Skeletal muscle satellite cell (primary cell): ENCODE measurements around the gene USP17L24. TPM values are rescaled to one million over a fixed set of nuclear protein-coding genes. Genes with fewer than 3 reads are reported as not detected.
"Not testable (repeated sequence)": the region's sequence is repeated elsewhere in the genome, so short reads cannot be mapped to it uniquely, and the experiment has no call there.

Experiments used
- H3K27me3 ChIP-seq: 2 replicates; pipeline ENCODE4 v1.7.0; 2013; ENCODE audit warnings: low read length; ENCODE audit not compliant: control insufficient read depth, insufficient read depth
- H3K36me3 ChIP-seq: 2 replicates; pipeline ENCODE4 v1.7.0; 2013; ENCODE audit warnings: mild to moderate bottlenecking, control low read depth, low read length; ENCODE audit not compliant: insufficient read depth
- H3K4me1 ChIP-seq: 2 replicates; pipeline ENCODE4 v1.7.0; 2013; ENCODE audit warnings: low read length; ENCODE audit not compliant: control insufficient read depth, insufficient read depth
- H3K4me2 ChIP-seq: 2 replicates; pipeline ENCODE4 v1.7.0; 2013; ENCODE audit warnings: mild to moderate bottlenecking, low read length
- H3K4me3 ChIP-seq: 2 replicates; pipeline ENCODE4 v1.7.0; 2013; ENCODE audit warnings: low read length
- H3K9ac ChIP-seq: 2 replicates; pipeline ENCODE4 v1.7.0; 2013; ENCODE audit warnings: mild to moderate bottlenecking, low read depth, low read length, moderate library complexity
- H3K9me3 ChIP-seq: replicated peaks from 2 replicates; pipeline ENCODE4 v1.7.0; 2013; ENCODE audit warnings: mild to moderate bottlenecking, control low read depth, low read length
- total RNA-seq: library from RNA; depleted of rRNA; stranded (reverse); fragments of >200 nt; gene quantifications from 2 replicates; pipeline ENCODE4 v1.2.3, GENCODE V29; 2012; rRNA removed

The USP17L24 gene, protein sequence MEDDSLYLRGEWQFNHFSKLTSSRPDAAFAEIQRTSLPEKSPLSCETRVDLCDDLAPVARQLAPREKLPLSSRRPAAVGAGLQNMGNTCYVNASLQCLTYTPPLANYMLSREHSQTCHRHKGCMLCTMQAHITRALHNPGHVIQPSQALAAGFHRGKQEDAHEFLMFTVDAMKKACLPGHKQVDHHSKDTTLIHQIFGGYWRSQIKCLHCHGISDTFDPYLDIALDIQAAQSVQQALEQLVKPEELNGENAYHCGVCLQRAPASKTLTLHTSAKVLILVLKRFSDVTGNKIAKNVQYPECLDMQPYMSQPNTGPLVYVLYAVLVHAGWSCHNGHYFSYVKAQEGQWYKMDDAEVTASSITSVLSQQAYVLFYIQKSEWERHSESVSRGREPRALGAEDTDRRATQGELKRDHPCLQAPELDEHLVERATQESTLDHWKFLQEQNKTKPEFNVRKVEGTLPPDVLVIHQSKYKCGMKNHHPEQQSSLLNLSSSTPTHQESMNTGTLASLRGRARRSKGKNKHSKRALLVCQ
- total RNA-seq: not detected in 2 replicates

DNA sequence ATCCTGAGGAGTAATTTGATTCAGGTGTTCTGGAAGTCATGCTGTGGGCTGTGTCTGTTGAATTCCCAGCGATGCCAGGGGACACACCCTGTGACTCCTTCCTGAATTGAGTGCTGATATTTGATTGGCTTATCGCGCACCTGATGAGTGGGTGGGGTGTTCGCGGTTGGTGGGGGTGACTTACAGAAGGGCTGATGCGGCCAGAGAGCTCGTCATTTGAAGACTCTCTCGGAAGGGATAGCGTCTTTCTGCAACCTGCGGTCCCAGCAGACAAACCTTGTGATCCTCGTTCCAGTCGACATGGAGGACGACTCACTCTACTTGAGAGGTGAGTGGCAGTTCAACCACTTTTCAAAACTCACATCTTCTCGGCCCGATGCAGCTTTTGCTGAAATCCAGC lies at the start of gene USP17L24:
Gene USP17L24, plus strand, starts transcription at position 301 of the 400 bp plus-strand sequence. Its CDS starts 0 bp downstream, at position 301.
- not testable (repeated sequence) for H3K9me3 ChIP-seq, H3K4me3 ChIP-seq, H3K9ac ChIP-seq, H3K4me2 ChIP-seq, H3K36me3 ChIP-seq, H3K27me3 ChIP-seq, H3K4me1 ChIP-seq

GRCh38 chr4:9324191-9324590 lies 774 bp upstream of the USP17L24 start:
- not testable (repeated sequence) for H3K9me3 ChIP-seq, H3K4me1 ChIP-seq, H3K4me2 ChIP-seq, H3K27me3 ChIP-seq, H3K4me3 ChIP-seq, H3K36me3 ChIP-seq, H3K9ac ChIP-seq

DNA sequence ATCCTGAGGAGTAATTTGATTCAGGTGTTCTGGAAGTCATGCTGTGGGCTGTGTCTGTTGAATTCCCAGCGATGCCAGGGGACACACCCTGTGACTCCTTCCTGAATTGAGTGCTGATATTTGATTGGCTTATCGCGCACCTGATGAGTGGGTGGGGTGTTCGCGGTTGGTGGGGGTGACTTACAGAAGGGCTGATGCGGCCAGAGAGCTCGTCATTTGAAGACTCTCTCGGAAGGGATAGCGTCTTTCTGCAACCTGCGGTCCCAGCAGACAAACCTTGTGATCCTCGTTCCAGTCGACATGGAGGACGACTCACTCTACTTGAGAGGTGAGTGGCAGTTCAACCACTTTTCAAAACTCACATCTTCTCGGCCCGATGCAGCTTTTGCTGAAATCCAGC lies 4.6 kb downstream of the USP17L24 start, which contains the start of gene USP17L25:
Gene USP17L25, plus strand, starts transcription at position 301 of the 400 bp plus-strand sequence. Its CDS starts 0 bp downstream, at position 301.
- H3K36me3 ChIP-seq, H3K4me1 ChIP-seq, H3K4me2 ChIP-seq, H3K9ac ChIP-seq, H3K9me3 ChIP-seq, H3K4me3 ChIP-seq, H3K27me3 ChIP-seq: not testable (repeated sequence)

- not testable (repeated sequence) for H3K4me2 ChIP-seq, H3K4me1 ChIP-seq, H3K4me3 ChIP-seq, H3K27me3 ChIP-seq, H3K36me3 ChIP-seq, H3K9ac ChIP-seq, H3K9me3 ChIP-seq
Measured at GRCh38 chr4:9334358-9334757, 9.4 kb downstream of the USP17L24 start, which contains the start of gene USP17L26. Gene USP17L26 (plus strand): TSS chr4:9334658. CDS start chr4:9334658, 0 bp downstream.

- not testable (repeated sequence) for H3K36me3 ChIP-seq, H3K9ac ChIP-seq, H3K9me3 ChIP-seq, H3K27me3 ChIP-seq, H3K4me3 ChIP-seq, H3K4me1 ChIP-seq, H3K4me2 ChIP-seq
Measured at GRCh38 chr4:9339103-9339502, 14.1 kb downstream of the USP17L24 start, which contains the start of gene USP17L5. Gene USP17L5 (plus strand): TSS chr4:9339403. CDS start chr4:9339403, 0 bp downstream.

DNA sequence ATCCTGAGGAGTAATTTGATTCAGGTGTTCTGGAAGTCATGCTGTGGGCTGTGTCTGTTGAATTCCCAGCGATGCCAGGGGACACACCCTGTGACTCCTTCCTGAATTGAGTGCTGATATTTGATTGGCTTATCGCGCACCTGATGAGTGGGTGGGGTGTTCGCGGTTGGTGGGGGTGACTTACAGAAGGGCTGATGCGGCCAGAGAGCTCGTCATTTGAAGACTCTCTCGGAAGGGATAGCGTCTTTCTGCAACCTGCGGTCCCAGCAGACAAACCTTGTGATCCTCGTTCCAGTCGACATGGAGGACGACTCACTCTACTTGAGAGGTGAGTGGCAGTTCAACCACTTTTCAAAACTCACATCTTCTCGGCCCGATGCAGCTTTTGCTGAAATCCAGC lies 18.9 kb downstream of the USP17L24 start, which contains the start of gene USP17L27:
Gene USP17L27, plus strand, starts transcription at position 301 of the 400 bp plus-strand sequence. Its CDS starts 0 bp downstream, at position 301.
- not testable (repeated sequence) for H3K36me3 ChIP-seq, H3K4me2 ChIP-seq, H3K9ac ChIP-seq, H3K9me3 ChIP-seq, H3K4me1 ChIP-seq, H3K27me3 ChIP-seq, H3K4me3 ChIP-seq

GRCh38 chr4:9348593-9348992 lies 23.6 kb downstream of the USP17L24 start, which contains the start of gene USP17L28:
Gene USP17L28 (plus strand): TSS chr4:9348893. CDS start chr4:9348893, 0 bp downstream.
- H3K4me1 ChIP-seq, H3K4me2 ChIP-seq, H3K9ac ChIP-seq, H3K27me3 ChIP-seq, H3K9me3 ChIP-seq, H3K36me3 ChIP-seq, H3K4me3 ChIP-seq: not testable (repeated sequence)

DNA sequence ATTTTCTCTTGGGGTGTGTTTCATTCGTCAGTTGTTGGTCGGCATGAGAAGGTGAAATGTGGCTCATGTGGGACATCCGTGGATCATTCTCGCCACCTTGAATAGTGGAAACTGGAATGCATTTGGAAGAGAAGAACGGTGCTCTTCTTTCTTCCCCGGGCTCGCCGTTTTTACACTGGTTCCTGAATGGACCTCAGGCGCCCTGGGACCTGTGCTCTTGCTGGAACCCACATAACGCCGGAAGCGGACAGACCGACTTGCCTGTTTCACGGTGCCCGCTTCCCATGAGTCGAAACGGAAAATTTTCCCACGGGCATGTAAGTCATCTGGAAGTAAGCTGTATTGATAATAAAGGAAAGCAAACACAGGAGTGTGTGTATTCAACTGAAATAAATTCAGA lies 25.9 kb downstream of the USP17L24 start:
- not testable (repeated sequence) for H3K9ac ChIP-seq, H3K27me3 ChIP-seq, H3K4me1 ChIP-seq, H3K9me3 ChIP-seq, H3K4me3 ChIP-seq, H3K36me3 ChIP-seq, H3K4me2 ChIP-seq

DNA sequence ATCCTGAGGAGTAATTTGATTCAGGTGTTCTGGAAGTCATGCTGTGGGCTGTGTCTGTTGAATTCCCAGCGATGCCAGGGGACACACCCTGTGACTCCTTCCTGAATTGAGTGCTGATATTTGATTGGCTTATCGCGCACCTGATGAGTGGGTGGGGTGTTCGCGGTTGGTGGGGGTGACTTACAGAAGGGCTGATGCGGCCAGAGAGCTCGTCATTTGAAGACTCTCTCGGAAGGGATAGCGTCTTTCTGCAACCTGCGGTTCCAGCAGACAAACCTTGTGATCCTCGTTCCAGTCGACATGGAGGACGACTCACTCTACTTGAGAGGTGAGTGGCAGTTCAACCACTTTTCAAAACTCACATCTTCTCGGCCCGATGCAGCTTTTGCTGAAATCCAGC lies 28.4 kb downstream of the USP17L24 start, which contains the start of gene USP17L29:
Gene USP17L29, plus strand, starts transcription at position 301 of the 400 bp plus-strand sequence. Its CDS starts 0 bp downstream, at position 301.
- not testable (repeated sequence) for H3K9ac ChIP-seq, H3K27me3 ChIP-seq

GRCh38 chr4:9362829-9363228 lies 37.9 kb downstream of the USP17L24 start, which contains the start of gene USP17L30:
Gene USP17L30 (plus strand): TSS chr4:9363129. CDS start chr4:9363129, 0 bp downstream.
- H3K4me1 ChIP-seq, H3K27me3 ChIP-seq, H3K9ac ChIP-seq, H3K9me3 ChIP-seq, H3K4me2 ChIP-seq, H3K4me3 ChIP-seq, H3K36me3 ChIP-seq: not testable (repeated sequence)

More for the DNA sequence above, 28.4 kb downstream of the USP17L24 start, which contains the start of gene USP17L29:
- H3K36me3 ChIP-seq, H3K4me3 ChIP-seq, H3K9me3 ChIP-seq, H3K4me1 ChIP-seq, H3K4me2 ChIP-seq: not testable (repeated sequence)
